ENCODE measurements around the gene MAJIN.

The MAJIN gene

GRCh38 chr11:64976651-64977050, 4.7 kb upstream of the MAJIN start:
- Histone ChIP-seq H3K9ac (ENCODE audit: low read length) (no peak overlapping the region), H3K27me3 (ENCODE audit: insufficient read depth, low read length) (no peaks in the 10 kb centered on the region), H4K12ac (ENCODE audit: low read depth, low read length) (no peak overlapping the region), H3K14ac (ENCODE audit: low read length) (no peak overlapping the region), H3K4ac (ENCODE audit: low read depth, low read length) (no peak overlapping the region), H2AK5ac (ENCODE audit: low read length) (no peak overlapping the region), H3K27ac (ENCODE audit: low read depth, low read length) (no peak overlapping the region), H4K91ac (ENCODE audit: low read depth, low read length) (no peak overlapping the region), H2BK5ac (ENCODE audit: low read depth, low read length, poor library complexity) (no peak overlapping the region), H3K4me1 (ENCODE audit: control insufficient read depth in 1 of 2, insufficient read depth in 2 of 2, low read length in 2 of 2) (no peaks in the 10 kb centered on the region), H3K4me2 (ENCODE audit: low read length) (no peak overlapping the region), H3K9me3 (ENCODE audit: insufficient read depth, low read depth, low read length) (no peaks in the 10 kb centered on the region), H2BK120ac (ENCODE audit: insufficient read depth, low read length, poor library complexity) (no peak overlapping the region), H3K79me1 (ENCODE audit: low read length) (no peaks in the 10 kb centered on the region), H3K18ac (ENCODE audit: low read length) (no peak overlapping the region), H2BK12ac (ENCODE audit: low read length) (no peak overlapping the region), H3K36me3 (ENCODE audit: control insufficient read depth in 1 of 2, insufficient read depth in 2 of 2, low read length in 2 of 2) (no peaks in the 10 kb centered on the region), H2AFZ (ENCODE audit: insufficient read depth, low read length, poor library complexity) (no peak overlapping the region), H3K23ac (ENCODE audit: low read length) (no peak overlapping the region), H4K8ac (ENCODE audit: low read depth, low read length) (no peak overlapping the region), H3K79me2 (ENCODE audit: control insufficient read depth, insufficient read depth, low read length, poor library complexity) (no peaks in the 10 kb centered on the region), H3K4me3 (ENCODE audit: low read depth, low read length) (no peak overlapping the region)
- WGBS (ENCODE audit: extremely low coverage, insufficient coverage, insufficient read length), result no CpG with 5 or more reads among the region's 2 CpGs
- no peak for DNase-seq

DNA sequence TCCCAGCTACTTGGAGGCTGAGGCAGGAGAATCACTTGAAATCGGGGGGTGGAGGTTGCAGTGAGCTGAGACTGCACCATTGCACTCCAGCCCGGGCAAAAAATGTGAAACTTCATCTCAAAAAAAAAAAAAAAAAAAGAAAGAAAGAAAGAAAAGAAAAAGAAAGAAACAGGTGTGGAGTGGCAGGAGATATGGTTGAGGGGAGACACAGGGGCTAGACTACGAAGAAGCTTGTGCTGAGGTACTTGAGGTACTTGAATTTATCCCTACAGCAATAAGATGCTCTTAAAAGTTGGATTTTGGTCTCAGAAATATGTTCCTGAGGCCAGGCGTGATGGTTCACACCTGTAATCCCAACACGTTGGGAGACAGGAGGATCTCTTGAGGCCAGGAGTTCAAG, 2.2 kb upstream of the MAJIN start:
- Histone ChIP-seq H3K79me1 (ENCODE audit: low read length) (no peaks in the 10 kb centered on the region), H2AK5ac (ENCODE audit: low read length) (no peak overlapping the region), H2AFZ (ENCODE audit: insufficient read depth, low read length, poor library complexity) (no peak overlapping the region), H4K8ac (ENCODE audit: low read depth, low read length) (no peak overlapping the region), H4K91ac (ENCODE audit: low read depth, low read length) (no peak overlapping the region), H3K4me2 (ENCODE audit: low read length) (no peak overlapping the region), H3K4ac (ENCODE audit: low read depth, low read length) (no peak overlapping the region), H3K23ac (ENCODE audit: low read length) (no peak overlapping the region), H3K36me3 (ENCODE audit: control insufficient read depth in 1 of 2, insufficient read depth in 2 of 2, low read length in 2 of 2) (no peaks in the 10 kb centered on the region), H3K9me3 (ENCODE audit: insufficient read depth, low read depth, low read length) (no peaks in the 10 kb centered on the region), H3K4me3 (ENCODE audit: low read depth, low read length) (no peak overlapping the region), H3K4me1 (ENCODE audit: control insufficient read depth in 1 of 2, insufficient read depth in 2 of 2, low read length in 2 of 2) (no peaks in the 10 kb centered on the region), H4K12ac (ENCODE audit: low read depth, low read length) (no peak overlapping the region), H3K14ac (ENCODE audit: low read length) (no peak overlapping the region), H3K27ac (ENCODE audit: low read depth, low read length) (no peak overlapping the region), H3K18ac (ENCODE audit: low read length) (no peak overlapping the region), H2BK120ac (ENCODE audit: insufficient read depth, low read length, poor library complexity) (no peak overlapping the region), H3K79me2 (ENCODE audit: control insufficient read depth, insufficient read depth, low read length, poor library complexity) (no peaks in the 10 kb centered on the region), H2BK12ac (ENCODE audit: low read length) (no peak overlapping the region), H2BK5ac (ENCODE audit: low read depth, low read length, poor library complexity) (no peak overlapping the region), H3K9ac (ENCODE audit: low read length) (no peak overlapping the region), H3K27me3 (ENCODE audit: insufficient read depth, low read length) (no peaks in the 10 kb centered on the region)
- no peak for DNase-seq
- no CpG with 5 or more reads among the region's 5 CpGs for WGBS (ENCODE audit: extremely low coverage, insufficient coverage, insufficient read length)

- no peak overlapping the region for H2BK120ac ChIP-seq (ENCODE audit: insufficient read depth, low read length, poor library complexity)
- H4K8ac ChIP-seq (ENCODE audit: low read depth, low read length), result no peak overlapping the region
- no peaks in the 10 kb centered on the region for H3K79me1 ChIP-seq (ENCODE audit: low read length)
- no CpG with 5 or more reads among the region's 8 CpGs for WGBS (ENCODE audit: extremely low coverage, insufficient coverage, insufficient read length)
- H4K12ac ChIP-seq (ENCODE audit: low read depth, low read length), result no peak overlapping the region
- no peak overlapping the region for H2AFZ ChIP-seq (ENCODE audit: insufficient read depth, low read length, poor library complexity)
- no peak overlapping the region for H4K91ac ChIP-seq (ENCODE audit: low read depth, low read length)
- no peak overlapping the region for H2AK5ac ChIP-seq (ENCODE audit: low read length)
- no peak overlapping the region for H3K23ac ChIP-seq (ENCODE audit: low read length)
- no peaks in the 10 kb centered on the region for H3K27me3 ChIP-seq (ENCODE audit: insufficient read depth, low read length)
- H3K79me2 ChIP-seq (ENCODE audit: control insufficient read depth, insufficient read depth, low read length, poor library complexity), result no peaks in the 10 kb centered on the region
- H3K9me3 ChIP-seq (ENCODE audit: insufficient read depth, low read depth, low read length), result no peaks in the 10 kb centered on the region
- no peaks in the 10 kb centered on the region for H3K36me3 ChIP-seq (ENCODE audit: control insufficient read depth in 1 of 2, insufficient read depth in 2 of 2, low read length in 2 of 2)
- H3K14ac ChIP-seq (ENCODE audit: low read length), result no peak overlapping the region
- no peak overlapping the region for H3K4me2 ChIP-seq (ENCODE audit: low read length)
- no peak overlapping the region for H3K4me3 ChIP-seq (ENCODE audit: low read depth, low read length)
- DNase-seq, result no peak
- H2BK5ac ChIP-seq (ENCODE audit: low read depth, low read length, poor library complexity), result peak overlapping the region; percentile 14
- H3K18ac ChIP-seq (ENCODE audit: low read length), result no peak overlapping the region
- H2BK12ac ChIP-seq (ENCODE audit: low read length), result no peak overlapping the region
- no peak overlapping the region for H3K9ac ChIP-seq (ENCODE audit: low read length)
- no peak overlapping the region for H3K27ac ChIP-seq (ENCODE audit: low read depth, low read length)
- no peaks in the 10 kb centered on the region for H3K4me1 ChIP-seq (ENCODE audit: control insufficient read depth in 1 of 2, insufficient read depth in 2 of 2, low read length in 2 of 2)
- no peak overlapping the region for H3K4ac ChIP-seq (ENCODE audit: low read depth, low read length)
Measured at GRCh38 chr11:64970731-64971151, 1.2 kb downstream of the MAJIN start.

DNA sequence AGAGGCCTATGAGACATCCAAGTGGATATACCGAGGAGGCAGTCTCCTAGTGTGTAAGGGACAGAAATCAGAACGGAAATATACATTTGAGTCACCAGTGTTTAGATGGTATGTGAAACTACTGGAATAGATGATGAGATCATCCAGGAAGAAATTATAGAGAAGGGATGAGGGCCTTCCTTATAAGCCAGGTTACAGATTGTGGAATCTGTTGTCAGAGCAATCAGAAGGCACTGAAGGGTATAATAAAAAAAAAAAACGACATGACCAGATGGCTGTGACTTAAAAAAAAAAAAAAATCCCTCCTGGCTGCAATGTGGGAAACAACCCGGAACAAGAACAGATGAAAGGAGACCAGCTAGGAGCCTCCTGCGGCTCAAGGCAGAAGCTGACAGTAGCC, 2.7 kb downstream of the MAJIN start:
- H3K9ac ChIP-seq (ENCODE audit: low read length), result no peak overlapping the region
- H3K79me1 ChIP-seq (ENCODE audit: low read length), result no peaks in the 10 kb centered on the region
- no peaks in the 10 kb centered on the region for H3K79me2 ChIP-seq (ENCODE audit: control insufficient read depth, insufficient read depth, low read length, poor library complexity)
- H2AK5ac ChIP-seq (ENCODE audit: low read length), result no peak overlapping the region
- no peaks in the 10 kb centered on the region for H3K36me3 ChIP-seq (ENCODE audit: control insufficient read depth in 1 of 2, insufficient read depth in 2 of 2, low read length in 2 of 2)
- no peak overlapping the region for H4K12ac ChIP-seq (ENCODE audit: low read depth, low read length)
- H2BK5ac ChIP-seq (ENCODE audit: low read depth, low read length, poor library complexity), result no peak overlapping the region
- H3K14ac ChIP-seq (ENCODE audit: low read length), result no peak overlapping the region
- H3K18ac ChIP-seq (ENCODE audit: low read length), result no peak overlapping the region
- no peak overlapping the region for H2BK12ac ChIP-seq (ENCODE audit: low read length)
- no peak overlapping the region for H3K4ac ChIP-seq (ENCODE audit: low read depth, low read length)
- no peaks in the 10 kb centered on the region for H3K9me3 ChIP-seq (ENCODE audit: insufficient read depth, low read depth, low read length)
- no peak overlapping the region for H2AFZ ChIP-seq (ENCODE audit: insufficient read depth, low read length, poor library complexity)
- H4K8ac ChIP-seq (ENCODE audit: low read depth, low read length), result no peak overlapping the region
- peak in 1 of 2 donors; percentile 66 for DNase-seq
- no peak overlapping the region for H3K23ac ChIP-seq (ENCODE audit: low read length)
- no peak overlapping the region for H4K91ac ChIP-seq (ENCODE audit: low read depth, low read length)
- H3K4me2 ChIP-seq (ENCODE audit: low read length), result no peak overlapping the region
- no peaks in the 10 kb centered on the region for H3K27me3 ChIP-seq (ENCODE audit: insufficient read depth, low read length)
- no peak overlapping the region for H3K4me3 ChIP-seq (ENCODE audit: low read depth, low read length)
- no peak overlapping the region for H2BK120ac ChIP-seq (ENCODE audit: insufficient read depth, low read length, poor library complexity)
- WGBS (ENCODE audit: extremely low coverage, insufficient coverage, insufficient read length), result no CpG with 5 or more reads among the region's 5 CpGs
- H3K4me1 ChIP-seq (ENCODE audit: control insufficient read depth in 1 of 2, insufficient read depth in 2 of 2, low read length in 2 of 2), result no peaks in the 10 kb centered on the region
- H3K27ac ChIP-seq (ENCODE audit: low read depth, low read length), result no peak overlapping the region

Data from trophoblast cell (in vitro differentiated cells and primary cell).